OCI-LY7 (cell line): ENCODE results near the gene RBM33.

Experiments used
- CTCF ChIP-seq: fragments of 200-600 bp; sonication (generic); conservative IDR thresholded peaks from 2 replicates; pipeline ENCODE4 v1.5.1; 2014; ENCODE audit warnings: mild to moderate bottlenecking, antibody characterized with exemption, low read length, moderate library complexity, mixed read lengths
- EZH2phosphoT487 ChIP-seq: fragments of 200-600 bp; sonication (generic); IDR thresholded peaks from 2 replicates; pipeline ENCODE4 v1.6.1; 2018; ENCODE audit warnings: low read depth, borderline replicate concordance, mild to moderate bottlenecking, mixed run types, antibody characterized with exemption, low read length, moderate library complexity, mixed read lengths

GRCh38 chr7:155735442-155736115, 91.1 kb downstream of the RBM33 start:
- TF ChIP-seq CTCF: no peak
- TF ChIP-seq EZH2phosphoT487: no peak
